A549 treated with GW870086 at 1 μM for 4 hours (cell line): Measurements from ENCODE around the gene HTT-AS. TPM values are rescaled to one million over a fixed set of nuclear protein-coding genes. Genes with fewer than 3 reads are reported as not detected.

ENCODE experiments used
- total RNA-seq: library from RNA; stranded (reverse); fragments of 200-300 nt; extraction: Qiagen RNA extraction; gene quantifications from 5 replicates; pipeline ENCODE4 v1.2.3, GENCODE V29; 2022; ENCODE audit warnings: low read depth

HTT-AS gene
- not detected in 5 replicates for total RNA-seq

DNA sequence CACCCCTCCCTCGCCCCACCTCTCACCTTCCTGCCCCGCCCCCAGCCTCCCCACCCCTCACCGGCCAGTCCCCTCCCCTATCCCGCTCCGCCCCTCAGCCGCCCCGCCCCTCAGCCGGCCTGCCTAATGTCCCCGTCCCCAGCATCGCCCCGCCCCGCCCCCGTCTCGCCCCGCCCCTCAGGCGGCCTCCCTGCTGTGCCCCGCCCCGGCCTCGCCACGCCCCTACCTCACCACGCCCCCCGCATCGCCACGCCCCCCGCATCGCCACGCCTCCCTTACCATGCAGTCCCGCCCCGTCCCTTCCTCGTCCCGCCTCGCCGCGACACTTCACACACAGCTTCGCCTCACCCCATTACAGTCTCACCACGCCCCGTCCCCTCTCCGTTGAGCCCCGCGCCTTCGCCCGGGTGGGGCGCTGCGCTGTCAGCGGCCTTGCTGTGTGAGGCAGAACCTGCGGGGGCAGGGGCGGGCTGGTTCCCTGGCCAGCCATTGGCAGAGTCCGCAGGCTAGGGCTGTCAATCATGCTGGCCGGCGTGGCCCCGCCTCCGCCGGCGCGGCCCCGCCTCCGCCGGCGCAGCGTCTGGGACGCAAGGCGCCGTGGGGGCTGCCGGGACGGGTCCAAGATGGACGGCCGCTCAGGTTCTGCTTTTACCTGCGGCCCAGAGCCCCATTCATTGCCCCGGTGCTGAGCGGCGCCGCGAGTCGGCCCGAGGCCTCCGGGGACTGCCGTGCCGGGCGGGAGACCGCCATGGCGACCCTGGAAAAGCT lies at the start of gene HTT-AS, which contains the start of gene HTT:
Gene HTT-AS, minus strand, starts transcription at position 461 of the 768 bp plus-strand sequence.
Gene HTT, plus strand, starts transcription at position 604 of the 768 bp plus-strand sequence. Its CDS starts 145 bp downstream, at position 749.

Other genes starting within 250 kb of the HTT-AS start
- 74.5 to 94.4 TPM (median 88.9 TPM) in 5 replicates for gene ADD1, start 230.7 kb downstream of the HTT-AS start, total RNA-seq
- gene NOP14, start 111.1 kb downstream of the HTT-AS start, total RNA-seq: 25.3 to 29.4 TPM (median 26.3 TPM) in 5 replicates
- 1.6 to 2.1 TPM (median 1.9 TPM) in 5 replicates for gene GRK4, start 111.0 kb downstream of the HTT-AS start, total RNA-seq
- 12.6 to 17.0 TPM (median 13.2 TPM) in 5 replicates for gene HTT, start 143 bp upstream of the HTT-AS start, total RNA-seq
- 0.06 to 0.15 TPM (median 0.08 TPM) in 5 replicates for gene MSANTD1, start 174.6 kb upstream of the HTT-AS start, total RNA-seq
- gene RGS12, start 218.5 kb upstream of the HTT-AS start, total RNA-seq: 10.3 to 13.3 TPM (median 11.0 TPM) in 5 replicates